ENCODE data around the gene FAM229A. TPM values are rescaled to one million over a fixed set of nuclear protein-coding genes. Genes with fewer than 3 reads are reported as not detected.
A peak's percentile ranks its signal among the peaks of the same experiment; 100 is the strongest.

Gene FAM229A
- total RNA-seq (1.6 TPM), polyA plus RNA-seq (14.6 TPM)
- long read RNA-seq, donor 1, partial matches to known transcripts, result 0 of 1 reads
- long read RNA-seq, donor 1, other reads (novel, unspliced or antisense), result 0 of 1 reads
- long read RNA-seq, donor 2, partial matches to known transcripts, result 0 of 4 reads
- long read RNA-seq, donor 2, other reads (novel, unspliced or antisense), result 0 of 4 reads
- long read RNA-seq, donor 3, partial matches to known transcripts, result 0 of 1 reads
- long read RNA-seq, donor 3, other reads (novel, unspliced or antisense), result 0 of 1 reads
- long read RNA-seq, donor 4, partial matches to known transcripts, result 0 of 2 reads
- long read RNA-seq, donor 4, other reads (novel, unspliced or antisense), result 0 of 2 reads
- long read RNA-seq, donor 5, transcript FAM229A-204 (3 exons, 699 nt), result major isoform, 8 of 13 reads
- long read RNA-seq, donor 5, transcript FAM229A-202 (2 exons, 2,759 nt), result minor isoform, 5 of 13 reads
- long read RNA-seq, donor 5, partial matches to known transcripts, result 0 of 13 reads
- long read RNA-seq, donor 5, other reads (novel, unspliced or antisense), result 0 of 13 reads
- long read RNA-seq, donor 6, partial matches to known transcripts, result 0 of 2 reads
- long read RNA-seq, donor 6, other reads (novel, unspliced or antisense), result 0 of 2 reads
- long read RNA-seq, donor 7, partial matches to known transcripts, result 0 of 2 reads
- long read RNA-seq, donor 7, other reads (novel, unspliced or antisense), result 0 of 2 reads
- long read RNA-seq, donor 8, result 0 reads
- long read RNA-seq, donor 9, result 0 reads
- long read RNA-seq, donor 10, partial matches to known transcripts, result 0 of 1 reads
- long read RNA-seq, donor 10, other reads (novel, unspliced or antisense), result 0 of 1 reads

- no peak for DNase-seq (ENCODE audit: low read depth in 6 of 9, low spot score in 9 of 9)
- H3K36me3 ChIP-seq (ENCODE audit: control insufficient read depth in 2 of 2, insufficient read depth in 2 of 2, low read length in 1 of 2), result peaks cover 33 to 40% of the 10 kb centered on the region in 2 donors
- H3K4me3 ChIP-seq (ENCODE audit: low read length in 2 of 2), result peak within 1 kb of the TSS in 1 of 2 donors; percentile 40
- peaks cover 11 to 14% of the 10 kb centered on the region in 2 donors for H3K4me1 ChIP-seq (ENCODE audit: control insufficient read depth in 2 of 2, insufficient read depth in 2 of 2, low read length in 2 of 2)
- 88% methylated on average over 17 of the region's 17 CpGs for WGBS
- H3K27ac ChIP-seq (ENCODE audit: low read depth in 1 of 2, low read length in 1 of 2), result no peak within 1 kb of the TSS
- H3K9me3 ChIP-seq (ENCODE audit: control insufficient read depth in 2 of 2, insufficient read depth in 1 of 2, low read length in 1 of 2), result no peaks in the 10 kb centered on the region
- peaks cover 10 to 27% of the 10 kb centered on the region in 2 donors for H3K27me3 ChIP-seq (ENCODE audit: control insufficient read depth in 2 of 2, insufficient read depth in 1 of 2, low read length in 1 of 2)
These were observed at the start of gene FAM229A, which contains the start of gene TSSK3 for GRCh38 chr1:32362474-32363313. Gene FAM229A, minus strand, starts transcription at chr1:32362485. Its CDS starts 394 bp downstream, at chr1:32362091. Gene TSSK3, plus strand, starts transcription at chr1:32362539. Its CDS starts 163 bp downstream, at chr1:32362702.

- H3K27ac ChIP-seq (ENCODE audit: low read depth in 1 of 2, low read length in 1 of 2), result no peak overlapping the region
- no peak overlapping the region for H3K4me3 ChIP-seq (ENCODE audit: low read length in 2 of 2)
- H3K4me1 ChIP-seq (ENCODE audit: control insufficient read depth in 2 of 2, insufficient read depth in 2 of 2, low read length in 2 of 2), result no peaks in the 10 kb centered on the region
- DNase-seq (ENCODE audit: low read depth in 6 of 9, low spot score in 9 of 9), result no peak
- H3K36me3 ChIP-seq (ENCODE audit: control insufficient read depth in 2 of 2, insufficient read depth in 2 of 2, low read length in 1 of 2), result no peaks in the 10 kb centered on the region
- H3K27me3 ChIP-seq (ENCODE audit: control insufficient read depth in 2 of 2, insufficient read depth in 1 of 2, low read length in 1 of 2), result peaks cover 4% of the 10 kb centered on the region in 2 donors
- peaks cover 2 to 6% of the 10 kb centered on the region in 2 donors for H3K9me3 ChIP-seq (ENCODE audit: control insufficient read depth in 2 of 2, insufficient read depth in 1 of 2, low read length in 1 of 2)
These were observed 49.0 kb upstream of the FAM229A start for GRCh38 chr1:32411261-32411660.

- DNase-seq (ENCODE audit: low read depth in 6 of 9, low spot score in 9 of 9), result no peak
- no peak overlapping the region for H3K4me3 ChIP-seq (ENCODE audit: low read length in 2 of 2)
- no peak overlapping the region for H3K27ac ChIP-seq (ENCODE audit: low read depth in 1 of 2, low read length in 1 of 2)
- H3K36me3 ChIP-seq (ENCODE audit: control insufficient read depth in 2 of 2, insufficient read depth in 2 of 2, low read length in 1 of 2), result no peaks in the 10 kb centered on the region
- H3K9me3 ChIP-seq (ENCODE audit: control insufficient read depth in 2 of 2, insufficient read depth in 1 of 2, low read length in 1 of 2), result no peaks in the 10 kb centered on the region
- H3K27me3 ChIP-seq (ENCODE audit: control insufficient read depth in 2 of 2, insufficient read depth in 1 of 2, low read length in 1 of 2), result peaks cover 4% of the 10 kb centered on the region in 2 donors
- WGBS, result 95% methylated on average over 4 of the region's 4 CpGs
- H3K4me1 ChIP-seq (ENCODE audit: control insufficient read depth in 2 of 2, insufficient read depth in 2 of 2, low read length in 2 of 2), result no peaks in the 10 kb centered on the region
These were observed 44.4 kb upstream of the FAM229A start for GRCh38 chr1:32406629-32407111.

GRCh38 chr1:32405672-32406467, 43.6 kb upstream of the FAM229A start:
- WGBS, result 95% methylated on average over 4 of the region's 4 CpGs
- peaks cover 0 to 2% of the 10 kb centered on the region in 2 donors for H3K27me3 ChIP-seq (ENCODE audit: control insufficient read depth in 2 of 2, insufficient read depth in 1 of 2, low read length in 1 of 2)
- H3K9me3 ChIP-seq (ENCODE audit: control insufficient read depth in 2 of 2, insufficient read depth in 1 of 2, low read length in 1 of 2), result no peaks in the 10 kb centered on the region
- no peak overlapping the region for H3K4me3 ChIP-seq (ENCODE audit: low read length in 2 of 2)
- no peak for DNase-seq (ENCODE audit: low read depth in 6 of 9, low spot score in 9 of 9)
- H3K27ac ChIP-seq (ENCODE audit: low read depth in 1 of 2, low read length in 1 of 2), result no peak overlapping the region
- H3K4me1 ChIP-seq (ENCODE audit: control insufficient read depth in 2 of 2, insufficient read depth in 2 of 2, low read length in 2 of 2), result peaks cover 2 to 3% of the 10 kb centered on the region in 2 donors
- no peaks in the 10 kb centered on the region for H3K36me3 ChIP-seq (ENCODE audit: control insufficient read depth in 2 of 2, insufficient read depth in 2 of 2, low read length in 1 of 2)

- Histone ChIP-seq H3K9me3 (ENCODE audit: control insufficient read depth in 2 of 2, insufficient read depth in 1 of 2, low read length in 1 of 2) (no peaks in the 10 kb centered on the region), H3K27ac (ENCODE audit: low read depth in 1 of 2, low read length in 1 of 2) (no peak overlapping the region), H3K4me1 (ENCODE audit: control insufficient read depth in 2 of 2, insufficient read depth in 2 of 2, low read length in 2 of 2) (peaks cover 2 to 4% of the 10 kb centered on the region in 2 donors), H3K36me3 (ENCODE audit: control insufficient read depth in 2 of 2, insufficient read depth in 2 of 2, low read length in 1 of 2) (no peaks in the 10 kb centered on the region), H3K4me3 (ENCODE audit: low read length in 2 of 2) (no peak overlapping the region), H3K27me3 (ENCODE audit: control insufficient read depth in 2 of 2, insufficient read depth in 1 of 2, low read length in 1 of 2) (no peaks in the 10 kb centered on the region)
- no peak for DNase-seq (ENCODE audit: low read depth in 6 of 9, low spot score in 9 of 9)
- WGBS, result 49% methylated on average over 2 of the region's 2 CpGs
These were observed 42.7 kb upstream of the FAM229A start for GRCh38 chr1:32404946-32405345.

- no peak overlapping the region for H3K4me3 ChIP-seq (ENCODE audit: low read length in 2 of 2)
These were observed 38.8 kb upstream of the FAM229A start for GRCh38 chr1:32400876-32401631.

GRCh38 chr1:32399843-32400242, 37.6 kb upstream of the FAM229A start:
- Histone ChIP-seq H3K27ac (ENCODE audit: low read depth in 1 of 2, low read length in 1 of 2) (no peak overlapping the region), H3K36me3 (ENCODE audit: control insufficient read depth in 2 of 2, insufficient read depth in 2 of 2, low read length in 1 of 2) (no peaks in the 10 kb centered on the region), H3K27me3 (ENCODE audit: control insufficient read depth in 2 of 2, insufficient read depth in 1 of 2, low read length in 1 of 2) (no peaks in the 10 kb centered on the region), H3K4me3 (ENCODE audit: low read length in 2 of 2) (no peak overlapping the region), H3K9me3 (ENCODE audit: control insufficient read depth in 2 of 2, insufficient read depth in 1 of 2, low read length in 1 of 2) (no peaks in the 10 kb centered on the region), H3K4me1 (ENCODE audit: control insufficient read depth in 2 of 2, insufficient read depth in 2 of 2, low read length in 2 of 2) (peaks cover 5 to 8% of the 10 kb centered on the region in 2 donors)
- 93% methylated on average over 4 of the region's 4 CpGs for WGBS
- no peak for DNase-seq (ENCODE audit: low read depth in 6 of 9, low spot score in 9 of 9)

More at GRCh38 chr1:32400876-32401631, 38.8 kb upstream of the FAM229A start:
- Histone ChIP-seq H3K27ac (ENCODE audit: low read depth in 1 of 2, low read length in 1 of 2) (no peak overlapping the region), H3K4me1 (ENCODE audit: control insufficient read depth in 2 of 2, insufficient read depth in 2 of 2, low read length in 2 of 2) (peaks cover 2 to 4% of the 10 kb centered on the region in 2 donors), H3K27me3 (ENCODE audit: control insufficient read depth in 2 of 2, insufficient read depth in 1 of 2, low read length in 1 of 2) (no peaks in the 10 kb centered on the region), H3K36me3 (ENCODE audit: control insufficient read depth in 2 of 2, insufficient read depth in 2 of 2, low read length in 1 of 2) (no peaks in the 10 kb centered on the region), H3K9me3 (ENCODE audit: control insufficient read depth in 2 of 2, insufficient read depth in 1 of 2, low read length in 1 of 2) (no peaks in the 10 kb centered on the region)
- 53% methylated on average over 13 of the region's 13 CpGs for WGBS
- peak in 6 of 9 donors; percentile 27 to 62 (median 42) for DNase-seq (ENCODE audit: low read depth in 6 of 9, low spot score in 9 of 9)

All from thymus (tissue), 14 donors.